ENCODE measurements around the gene SACM1L. TPM values are rescaled to one million over a fixed set of nuclear protein-coding genes. Genes with fewer than 3 reads are reported as not detected.

SACM1L gene
- total RNA-seq, 1 donor from 2014 or later: 19.8 TPM

DNA sequence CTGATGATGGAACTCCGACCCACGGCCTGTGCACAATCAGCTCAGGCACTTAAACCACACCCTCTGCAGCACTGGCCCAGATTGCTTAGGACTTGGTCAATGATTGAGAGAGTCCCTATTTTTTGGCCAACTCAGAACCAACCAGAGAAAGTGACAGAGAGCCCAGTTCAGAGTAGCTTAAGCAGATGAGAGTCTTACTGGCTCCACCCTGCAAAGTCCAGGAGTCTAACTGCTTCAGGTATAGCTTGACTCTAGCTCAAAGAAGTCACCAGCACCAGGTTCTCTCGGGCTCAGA lies 87.1 kb downstream of the SACM1L start:
- Histone ChIP-seq H3K27me3 (ENCODE audit: control insufficient read depth, insufficient read depth, low read length) (no peaks in the 10 kb centered on the region), H3K4me3 (ENCODE audit: low read depth, low read length) (no peak overlapping the region), H3K36me3 (ENCODE audit: control insufficient read depth, insufficient read depth, low read length) (no peaks in the 10 kb centered on the region)
- no peak for DNase-seq (ENCODE audit: low read depth)
- TF ChIP-seq, protein P1, sequence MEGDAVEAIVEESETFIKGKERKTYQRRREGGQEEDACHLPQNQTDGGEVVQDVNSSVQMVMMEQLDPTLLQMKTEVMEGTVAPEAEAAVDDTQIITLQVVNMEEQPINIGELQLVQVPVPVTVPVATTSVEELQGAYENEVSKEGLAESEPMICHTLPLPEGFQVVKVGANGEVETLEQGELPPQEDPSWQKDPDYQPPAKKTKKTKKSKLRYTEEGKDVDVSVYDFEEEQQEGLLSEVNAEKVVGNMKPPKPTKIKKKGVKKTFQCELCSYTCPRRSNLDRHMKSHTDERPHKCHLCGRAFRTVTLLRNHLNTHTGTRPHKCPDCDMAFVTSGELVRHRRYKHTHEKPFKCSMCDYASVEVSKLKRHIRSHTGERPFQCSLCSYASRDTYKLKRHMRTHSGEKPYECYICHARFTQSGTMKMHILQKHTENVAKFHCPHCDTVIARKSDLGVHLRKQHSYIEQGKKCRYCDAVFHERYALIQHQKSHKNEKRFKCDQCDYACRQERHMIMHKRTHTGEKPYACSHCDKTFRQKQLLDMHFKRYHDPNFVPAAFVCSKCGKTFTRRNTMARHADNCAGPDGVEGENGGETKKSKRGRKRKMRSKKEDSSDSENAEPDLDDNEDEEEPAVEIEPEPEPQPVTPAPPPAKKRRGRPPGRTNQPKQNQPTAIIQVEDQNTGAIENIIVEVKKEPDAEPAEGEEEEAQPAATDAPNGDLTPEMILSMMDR (IDR thresholded peaks at IDR 0.05; ENCODE audit: insufficient read depth, low read length, poor library complexity, severe bottlenecking): no peak

DNA sequence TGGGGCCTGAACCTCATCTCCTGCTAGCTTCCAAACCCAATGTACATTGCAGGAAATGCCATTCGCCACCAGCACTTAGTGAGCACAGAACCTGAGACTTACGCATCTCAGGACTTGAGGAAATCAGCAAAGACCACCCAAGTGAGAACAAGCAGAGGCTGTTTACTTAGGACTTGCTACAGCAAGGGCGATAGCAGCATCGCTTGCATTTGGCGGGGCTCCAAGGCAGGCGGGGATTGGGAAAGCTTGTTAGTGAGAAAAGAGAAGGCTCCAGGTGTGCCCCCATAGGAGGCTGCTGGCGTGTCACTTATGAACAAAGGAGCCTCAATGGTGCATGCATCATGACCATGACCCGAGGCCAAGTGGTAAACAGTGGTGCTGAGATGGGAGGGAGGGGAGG lies 87.4 kb downstream of the SACM1L start:
- no peak overlapping the region for H3K4me3 ChIP-seq (ENCODE audit: low read depth, low read length)
- DNase-seq (ENCODE audit: low read depth): no peak
- H3K36me3 ChIP-seq (ENCODE audit: control insufficient read depth, insufficient read depth, low read length): no peaks in the 10 kb centered on the region
- TF ChIP-seq, protein P1 (IDR thresholded peaks at IDR 0.05; ENCODE audit: insufficient read depth, low read length, poor library complexity, severe bottlenecking): no peak
- H3K27me3 ChIP-seq (ENCODE audit: control insufficient read depth, insufficient read depth, low read length): no peaks in the 10 kb centered on the region

- Histone ChIP-seq H3K36me3 (ENCODE audit: control insufficient read depth, insufficient read depth, low read length) (no peaks in the 10 kb centered on the region), H3K4me3 (ENCODE audit: low read depth, low read length) (no peak overlapping the region), H3K27me3 (ENCODE audit: control insufficient read depth, insufficient read depth, low read length) (no peaks in the 10 kb centered on the region)
- DNase-seq (ENCODE audit: low read depth): no peak
- TF ChIP-seq, protein P1 (IDR thresholded peaks at IDR 0.05; ENCODE audit: insufficient read depth, low read length, poor library complexity, severe bottlenecking): no peak
Measured at GRCh38 chr3:45777111-45777745, 88.0 kb downstream of the SACM1L start.

DNA sequence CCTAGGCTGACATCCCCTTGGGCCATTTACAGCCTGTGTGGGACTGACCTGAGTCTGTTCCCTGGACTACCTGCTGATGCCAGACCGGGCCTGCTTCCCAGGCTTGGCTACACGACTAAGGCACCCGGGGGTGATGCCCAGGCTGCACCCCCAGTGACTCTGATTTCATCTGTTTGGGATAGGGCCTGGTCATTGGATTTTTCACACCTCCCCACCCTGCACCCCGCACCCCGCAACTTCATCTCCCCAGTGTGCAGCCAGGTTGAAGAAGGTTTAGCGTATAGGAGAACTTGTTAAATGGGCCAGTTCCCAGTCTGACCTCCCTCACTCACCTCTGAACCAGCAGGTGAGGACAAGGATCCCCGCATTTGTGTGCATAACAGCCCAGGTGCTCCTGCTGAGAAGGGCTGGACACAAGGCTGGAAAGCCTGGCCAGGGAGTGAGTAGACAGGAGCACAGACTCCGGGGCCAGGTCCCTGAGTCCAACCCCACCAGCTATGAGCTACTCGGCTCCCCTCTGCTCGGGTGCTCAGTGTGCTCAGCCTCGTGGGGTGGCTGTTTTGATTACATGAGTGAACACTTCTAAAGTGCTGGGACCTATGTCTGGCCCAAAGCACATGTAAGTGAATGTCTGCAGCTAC lies 88.7 kb downstream of the SACM1L start:
- H3K4me3 ChIP-seq (ENCODE audit: low read depth, low read length): no peak overlapping the region
- no peaks in the 10 kb centered on the region for H3K36me3 ChIP-seq (ENCODE audit: control insufficient read depth, insufficient read depth, low read length)
- TF ChIP-seq, protein P1 (IDR thresholded peaks at IDR 0.05; ENCODE audit: insufficient read depth, low read length, poor library complexity, severe bottlenecking): no peak
- no peaks in the 10 kb centered on the region for H3K27me3 ChIP-seq (ENCODE audit: control insufficient read depth, insufficient read depth, low read length)
- DNase-seq (ENCODE audit: low read depth): no peak

DNA sequence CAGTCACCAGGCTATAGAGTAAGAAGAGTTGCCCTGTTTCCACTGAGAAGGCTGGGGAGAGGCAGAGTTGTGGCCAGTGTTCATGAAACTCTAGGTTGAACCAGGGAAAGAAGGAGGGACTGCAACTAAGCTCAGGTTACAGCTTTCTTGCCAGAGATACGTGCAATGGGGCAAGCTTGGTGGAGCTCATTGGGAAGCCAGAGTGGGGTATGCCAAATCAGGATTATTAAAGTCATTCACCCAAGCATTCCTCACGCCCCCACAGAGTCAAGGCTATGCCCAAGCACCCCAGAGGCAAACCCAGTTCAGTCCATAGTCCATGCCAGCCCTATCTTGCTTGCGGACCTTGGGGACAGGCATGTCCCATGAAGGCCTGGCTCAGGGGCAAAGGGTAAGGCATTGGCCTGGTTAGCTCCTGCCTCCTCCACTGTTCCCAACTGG lies 89.6 kb downstream of the SACM1L start:
- TF ChIP-seq, protein P1 (IDR thresholded peaks at IDR 0.05; ENCODE audit: insufficient read depth, low read length, poor library complexity, severe bottlenecking): no peak
- Histone ChIP-seq H3K36me3 (ENCODE audit: control insufficient read depth, insufficient read depth, low read length) (no peaks in the 10 kb centered on the region), H3K27me3 (ENCODE audit: control insufficient read depth, insufficient read depth, low read length) (no peaks in the 10 kb centered on the region), H3K4me3 (ENCODE audit: low read depth, low read length) (no peak overlapping the region)
- DNase-seq (ENCODE audit: low read depth): no peak
